GM19025 (cell line): ENCODE data around the gene CTIF.
A peak's percentile ranks its signal among the peaks of the same experiment; 100 is the strongest.
"Not testable (repeated sequence)": the region's sequence is repeated elsewhere in the genome, so short reads cannot be mapped to it uniquely, and the experiment has no call there.

Experiments used
- ATAC-seq: cut with Tn5 transposase; IDR thresholded peaks from one replicate; pipeline ENCODE4 v1.9.1; 2021; ENCODE audit warnings: mild to moderate bottlenecking, low read depth, moderate library complexity; ENCODE audit not compliant: unreplicated experiment

Gene CTIF

GRCh38 chr18:48806551-48807261 lies 267.9 kb downstream of the CTIF start:
- ATAC-seq, result no peak

DNA sequence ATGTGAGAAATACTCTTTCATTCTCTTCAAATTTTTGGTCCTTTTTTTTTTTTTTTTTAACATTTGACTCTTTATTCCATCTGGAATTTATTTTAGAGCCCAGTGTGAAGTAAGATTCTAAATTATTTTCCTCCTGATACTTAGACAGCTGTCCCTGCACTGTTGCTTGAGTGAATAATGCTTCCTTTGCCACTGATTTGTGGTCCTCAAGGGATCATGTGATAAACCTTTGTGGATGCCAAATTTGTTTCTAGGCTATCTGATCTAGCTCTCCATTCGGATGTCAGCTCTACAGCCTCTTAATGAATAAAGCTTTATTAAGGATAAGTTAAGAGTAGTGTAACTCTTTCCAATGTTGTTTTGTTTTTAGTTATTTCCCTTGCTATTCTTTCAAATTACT lies 269.6 kb downstream of the CTIF start:
- no peak for ATAC-seq

DNA sequence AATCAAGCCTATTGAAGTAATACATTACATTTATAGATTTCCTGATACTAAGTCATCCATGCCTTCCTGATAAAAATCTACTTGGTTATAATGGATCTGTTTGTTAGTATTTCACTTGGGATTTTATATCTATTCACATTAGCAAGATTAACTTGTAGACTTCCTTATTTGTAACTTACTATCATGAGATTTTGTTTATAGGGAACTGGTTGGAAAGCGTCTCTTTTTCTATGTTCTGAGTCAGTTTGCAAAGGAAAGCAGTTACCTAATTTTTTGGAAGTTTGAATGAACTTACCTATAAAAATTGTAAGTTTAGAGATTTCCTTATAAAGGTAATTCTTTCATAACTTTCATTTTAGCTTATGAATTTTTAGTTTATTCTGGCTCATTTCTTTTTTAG lies 270.5 kb downstream of the CTIF start:
- ATAC-seq, result no peak

DNA sequence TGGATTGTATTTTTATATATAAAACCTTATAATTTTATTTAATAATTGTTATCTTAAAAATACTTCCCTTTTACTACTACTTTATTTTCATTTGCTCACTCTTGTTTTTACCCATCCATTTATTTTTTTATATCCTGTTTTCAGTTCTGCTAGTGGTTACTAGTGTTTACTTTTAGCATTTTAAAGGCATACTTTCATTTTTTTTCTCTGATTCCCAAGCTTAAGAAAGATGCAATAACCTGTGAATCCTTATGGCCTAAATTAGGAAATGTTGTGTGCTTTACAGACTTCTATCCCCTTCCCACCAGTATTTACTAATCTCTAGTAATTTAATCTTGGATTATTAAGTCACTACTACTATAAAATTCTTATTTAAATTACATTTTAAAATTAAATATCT lies 272.0 kb downstream of the CTIF start:
- ATAC-seq, result no peak

DNA sequence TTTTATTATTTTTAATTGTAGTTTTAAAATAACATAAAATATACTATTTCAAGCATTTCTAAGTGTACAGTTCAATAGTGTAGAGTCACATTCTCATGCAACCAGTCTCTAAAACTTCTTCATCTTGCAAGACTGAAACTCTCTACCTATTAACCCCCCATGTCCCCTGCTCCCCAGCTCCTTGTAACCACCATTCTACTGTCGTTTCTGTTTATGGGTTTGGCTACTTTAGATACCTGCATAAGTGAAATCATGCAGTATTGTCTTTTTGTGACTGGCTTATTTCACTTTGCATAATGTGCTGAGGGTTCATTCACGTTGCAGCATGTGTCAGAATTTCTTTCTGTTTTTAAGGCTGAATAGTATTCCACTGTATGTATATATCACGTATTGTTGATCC lies 272.6 kb downstream of the CTIF start:
- no peak for ATAC-seq

DNA sequence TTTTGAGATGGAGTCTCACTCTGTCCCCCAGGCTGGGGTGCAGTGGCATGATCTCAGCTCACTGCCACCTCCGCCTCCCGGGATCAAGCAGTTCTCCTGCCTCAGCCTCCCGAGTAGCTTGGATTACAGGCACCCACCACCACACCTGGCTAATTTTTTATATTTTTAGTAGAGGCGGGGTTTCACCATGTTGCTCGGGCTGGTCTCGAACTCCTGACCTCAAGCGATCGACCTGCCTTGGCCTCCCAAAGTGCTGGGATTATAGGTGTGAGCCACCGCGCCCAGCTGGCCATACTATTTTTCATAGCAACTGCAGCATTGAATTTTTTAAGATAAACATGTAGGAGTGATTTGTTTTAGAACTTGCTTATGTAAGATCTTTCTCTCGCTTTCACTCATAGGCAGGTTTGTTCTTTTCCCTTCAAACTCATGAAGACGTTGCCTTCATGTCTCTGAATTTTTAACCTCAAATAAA lies 273.2 kb downstream of the CTIF start:
- ATAC-seq, result not testable (repeated sequence)

- no peak for ATAC-seq
These were observed 274.5 kb downstream of the CTIF start for GRCh38 chr18:48813321-48813720.

DNA sequence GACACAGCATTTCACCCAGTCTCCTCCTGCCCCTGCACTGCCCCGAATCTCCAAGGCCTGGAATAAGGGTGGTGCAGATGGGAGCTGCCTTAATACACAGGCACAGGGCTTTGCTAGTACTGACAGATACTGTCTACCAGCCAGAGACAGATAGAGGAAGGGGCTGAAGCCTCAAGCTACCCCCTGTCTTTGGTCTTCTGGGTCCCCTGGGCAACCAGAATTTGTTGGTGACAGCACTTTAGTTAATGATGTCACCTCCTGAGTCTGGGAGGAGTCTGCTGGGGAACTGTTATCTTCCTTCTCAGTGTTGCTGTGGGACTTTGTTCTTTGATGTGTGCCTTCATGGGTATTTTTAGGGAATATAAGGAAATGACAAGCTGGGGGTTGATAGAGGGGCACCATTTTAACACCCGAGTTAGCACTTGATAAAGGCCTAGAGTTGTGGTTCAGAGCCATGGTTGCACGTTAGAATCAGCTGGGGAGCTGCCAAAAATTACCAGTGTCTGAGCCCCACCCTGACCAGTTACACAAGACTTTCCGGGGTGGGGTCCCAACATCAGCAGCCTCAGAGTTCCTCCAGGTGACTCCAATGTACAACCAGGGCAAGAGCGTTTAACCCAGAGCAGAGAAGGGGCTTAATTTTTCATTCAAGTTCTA lies 275.1 kb downstream of the CTIF start:
- no peak for ATAC-seq

GRCh38 chr18:48814490-48815178 lies 275.8 kb downstream of the CTIF start:
- no peak for ATAC-seq

GRCh38 chr18:48815179-48815515 lies 276.3 kb downstream of the CTIF start:
- no peak for ATAC-seq

DNA sequence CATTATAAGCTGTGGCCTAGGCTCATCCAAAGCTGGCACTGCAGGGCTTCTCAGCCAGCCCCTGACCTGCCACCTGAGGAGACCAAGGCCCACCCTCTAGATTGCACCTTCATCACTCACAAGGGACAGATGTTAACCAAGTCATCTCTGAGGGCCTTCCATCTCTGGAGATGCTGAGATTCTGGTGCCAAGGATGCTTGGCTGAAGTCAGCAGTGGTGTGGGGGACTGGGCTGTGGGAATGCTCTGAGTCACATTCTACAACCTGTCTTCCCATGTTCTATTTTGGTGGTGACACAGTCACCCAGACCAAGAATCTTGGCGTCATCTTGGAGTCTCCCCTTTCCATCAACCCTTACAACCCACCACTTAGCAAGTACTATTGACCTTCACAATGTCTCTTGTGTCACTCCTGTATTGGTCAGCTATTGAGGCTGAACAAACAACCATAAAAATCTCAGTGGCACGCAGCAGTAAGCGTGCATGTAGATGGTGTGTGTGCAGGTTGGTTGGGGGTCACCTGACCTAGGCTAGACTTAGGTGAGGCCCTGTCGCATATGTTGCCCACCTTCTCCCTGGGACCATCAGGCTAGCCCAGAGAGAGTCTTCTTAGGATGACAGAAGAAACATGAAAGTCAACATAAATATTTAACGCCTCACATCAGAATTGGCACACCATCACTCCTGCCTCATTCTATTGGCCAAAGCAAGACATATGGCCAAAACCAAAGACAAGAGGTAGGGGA lies 276.9 kb downstream of the CTIF start:
- no peak for ATAC-seq

DNA sequence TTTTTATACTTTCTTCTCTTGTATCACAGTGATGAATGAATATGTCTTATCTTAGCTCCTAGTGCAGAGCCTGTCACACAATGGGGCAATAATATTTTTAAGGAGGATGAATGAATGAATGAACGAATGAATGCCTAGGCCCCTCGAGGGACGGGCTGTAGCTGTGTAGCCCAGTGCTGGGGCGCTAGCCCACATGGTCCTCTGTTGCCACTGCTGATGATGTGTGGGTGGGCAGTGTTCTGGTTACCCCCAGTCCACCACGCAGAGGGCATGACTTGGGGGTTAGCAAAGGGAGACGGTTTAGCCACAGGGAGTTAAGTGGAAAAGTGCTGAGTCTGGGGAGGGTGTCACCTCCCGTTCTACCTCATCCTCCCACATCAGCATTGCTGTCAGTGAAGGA lies 277.7 kb downstream of the CTIF start:
- ATAC-seq, result no peak

- no peak for ATAC-seq
These were observed 278.2 kb downstream of the CTIF start for GRCh38 chr18:48817021-48817461.

GRCh38 chr18:48818329-48819254 lies 279.8 kb downstream of the CTIF start:
- no peak for ATAC-seq

- ATAC-seq, result no peak
These were observed 280.4 kb downstream of the CTIF start for GRCh38 chr18:48819276-48819675.

GRCh38 chr18:48819781-48820482 lies 281.1 kb downstream of the CTIF start:
- ATAC-seq, result no peak

GRCh38 chr18:48820483-48821250 lies 281.8 kb downstream of the CTIF start:
- peak; percentile 92 for ATAC-seq

DNA sequence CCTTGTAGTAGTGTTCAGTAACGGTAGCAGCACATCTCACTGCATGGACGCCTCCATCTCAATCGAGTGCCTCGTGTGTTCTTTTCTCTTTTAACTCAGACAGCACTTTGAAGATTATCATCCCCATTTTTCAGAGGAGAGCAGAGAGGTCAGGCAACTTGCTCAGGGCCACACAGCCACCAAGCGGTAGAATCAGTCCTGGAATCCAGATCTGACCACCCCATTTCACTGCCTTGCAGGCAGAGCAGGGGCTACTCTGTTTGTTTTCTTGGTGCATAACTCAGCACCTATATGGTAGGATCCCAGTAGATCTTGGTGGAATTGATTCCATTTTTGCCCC lies 282.4 kb downstream of the CTIF start:
- ATAC-seq, result no peak

DNA sequence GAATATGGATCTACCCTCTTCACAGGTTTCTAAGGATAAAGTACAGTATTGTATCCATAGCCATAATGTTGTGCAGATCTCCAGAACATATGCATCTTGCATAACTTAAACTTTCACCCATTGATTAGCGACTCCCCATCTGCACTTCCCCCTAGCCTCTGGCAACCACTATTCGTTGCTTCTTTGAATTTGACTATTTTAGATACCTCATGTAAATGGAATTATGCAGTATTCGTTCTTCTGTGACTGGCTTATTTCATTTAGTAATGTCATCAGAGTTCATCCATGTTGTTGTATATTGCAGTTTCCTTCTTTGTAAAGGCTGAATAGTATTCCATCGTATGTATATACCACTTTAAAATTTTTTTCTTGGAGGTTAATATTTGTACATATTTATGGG lies 283.0 kb downstream of the CTIF start:
- no peak for ATAC-seq
